Liver (tissue), 9 donors: ENCODE data around the gene NEU4. TPM values are rescaled to one million over a fixed set of nuclear protein-coding genes. Genes with fewer than 3 reads are reported as not detected.

Experiments used
- DNase-seq: peaks from one replicate; pipeline ENCODE4 v3.0.0-alpha.2; 2017; ENCODE audit warnings: low spot score
- H3K27ac ChIP-seq, 2 donors: one replicate each; pipeline ENCODE4 v1.7.0; 2013; ENCODE audit warnings: inconsistent platforms in 2 of 2, low read length in 2 of 2, control low read depth in 1 of 2, low read depth in 1 of 2, mild to moderate bottlenecking in 1 of 2
- H3K27me3 ChIP-seq, 4 donors: one replicate each; pipeline versions ENCODE4 v1.6.1 to v1.7.0; 2013; ENCODE audit warnings: low read length in 3 of 4, inconsistent platforms in 1 of 4, mild to moderate bottlenecking in 1 of 4, moderate library complexity in 1 of 4; ENCODE audit not compliant: control insufficient read depth in 4 of 4, insufficient read depth in 4 of 4
- H3K36me3 ChIP-seq, 4 donors: one replicate each; pipeline versions ENCODE4 v1.6.1 to v1.7.0; 2013; ENCODE audit warnings: low read length in 3 of 4, mild to moderate bottlenecking in 3 of 4, low read depth in 1 of 4, moderate library complexity in 1 of 4; ENCODE audit not compliant: control insufficient read depth in 4 of 4, insufficient read depth in 3 of 4
- H3K4me1 ChIP-seq, 4 donors: one replicate each; pipeline versions ENCODE4 v1.6.1 to v1.7.0; 2013; ENCODE audit warnings: low read length in 3 of 4, mild to moderate bottlenecking in 3 of 4, moderate library complexity in 1 of 4; ENCODE audit not compliant: control insufficient read depth in 4 of 4, insufficient read depth in 4 of 4
- H3K4me3 ChIP-seq, 3 donors: one replicate each; pipeline versions ENCODE4 v1.6.1 to v1.7.0; 2013; ENCODE audit warnings: low read length in 3 of 3, control low read depth in 1 of 3, low read depth in 1 of 3, mild to moderate bottlenecking in 1 of 3
- H3K9ac ChIP-seq, 2 donors: one replicate each; pipeline ENCODE4 v1.7.0; 2013; ENCODE audit warnings: low read length in 2 of 2, mild to moderate bottlenecking in 2 of 2, moderate library complexity in 2 of 2, control low read depth in 1 of 2, low read depth in 1 of 2
- H3K9me3 ChIP-seq, 4 donors: one replicate each; pipeline versions ENCODE4 v1.6.1 to v1.7.0; 2013; ENCODE audit warnings: low read length in 3 of 4; ENCODE audit not compliant: control insufficient read depth in 4 of 4
- EGR1 ChIP-seq, 2 donors: IDR thresholded peaks; 2 replicates each; pipeline ENCODE4 v1.6.1; 2016 to 2018; ENCODE audit warnings: antibody characterized with exemption in 2 of 2, low read depth in 2 of 2
- FOXA1 ChIP-seq: IDR thresholded peaks from 2 replicates; pipeline ENCODE4 v1.6.1; 2016; ENCODE audit warnings: antibody characterized with exemption
- FOXA2 ChIP-seq: IDR thresholded peaks from 2 replicates; pipeline ENCODE4 v1.6.1; 2016; ENCODE audit warnings: antibody characterized with exemption
- HNF4A ChIP-seq, 2 donors: conservative IDR thresholded peaks; 2 replicates each; pipeline ENCODE4 v1.6.1; 2016; ENCODE audit warnings: antibody characterized with exemption in 2 of 2, mild to moderate bottlenecking in 2 of 2
- HNF4G ChIP-seq: IDR thresholded peaks from 2 replicates; pipeline ENCODE4 v1.6.1; 2016; ENCODE audit warnings: antibody characterized with exemption
- JUND ChIP-seq, 2 donors: IDR thresholded peaks; 2 replicates each; pipeline ENCODE4 v1.6.1; 2016; ENCODE audit warnings: antibody characterized with exemption in 2 of 2
- MAX ChIP-seq: IDR thresholded peaks from 2 replicates; pipeline ENCODE4 v1.6.1; 2016; ENCODE audit warnings: antibody characterized with exemption
- RAD21 ChIP-seq, 2 donors: IDR thresholded peaks; 2 replicates each; pipeline ENCODE4 v1.6.1; 2016; ENCODE audit warnings: antibody characterized with exemption in 2 of 2, mild to moderate bottlenecking in 2 of 2
- REST ChIP-seq: IDR thresholded peaks from 2 replicates; pipeline ENCODE4 v1.6.1; 2016; ENCODE audit warnings: antibody characterized with exemption, mild to moderate bottlenecking
- RXRA ChIP-seq, 2 donors: IDR thresholded peaks; 2 replicates each; pipeline ENCODE4 v1.6.1; 2017 to 2018; ENCODE audit warnings: antibody characterized with exemption in 2 of 2, mild to moderate bottlenecking in 1 of 2
- SP1 ChIP-seq: IDR thresholded peaks from 2 replicates; pipeline ENCODE4 v1.6.1; 2018; ENCODE audit warnings: antibody characterized with exemption, mild to moderate bottlenecking
- TAF1 ChIP-seq: conservative IDR thresholded peaks from 2 replicates; pipeline ENCODE4 v1.6.1; 2016; ENCODE audit warnings: antibody characterized with exemption, mild to moderate bottlenecking
- YY1 ChIP-seq: IDR thresholded peaks from 2 replicates; pipeline ENCODE4 v1.6.1; 2016; ENCODE audit warnings: antibody characterized with exemption, mild to moderate bottlenecking
- WGBS: extraction: QIAGEN DNeasy Blood & Tissue Kit; methylation state at CpG from one replicate; pipeline ENCODE4 v1.1.7; 2013; 5-methylcytosine and 5-hydroxymethylcytosine counted together
- polyA plus RNA-seq, 2 donors: library from polyadenylated mRNA; stranded (reverse) in 1 of 2; unstranded in 1 of 2; fragments of 200-250 nt in 1 of 2; fragments of >200 nt in 1 of 2; fragmentation: Nextera tagmentation in 1 of 2; extraction: Ambion mirVana in 1 of 2; gene quantifications; one replicate each; pipeline versions ENCODE4 v1.2.1 to v1.2.3, GENCODE V29; 2013 to 2015
- total RNA-seq, 2 donors: library from RNA; depleted of rRNA; stranded (reverse); fragments of >200 nt; gene quantifications; one replicate each; pipeline ENCODE4 v1.2.3, GENCODE V29; 2014
- TF ChIP-seq, protein P1 (sequence below): IDR thresholded peaks from 2 replicates; pipeline ENCODE4 v1.6.1; 2016; ENCODE audit warnings: antibody characterized with exemption
- TF ChIP-seq, protein P2 (sequence below): fragments of 150-350 bp; IDR thresholded peaks from 2 replicates; pipeline ENCODE4 v1.5.1; 2017; ENCODE audit warnings: improper control_type of control experiment, low read depth, low read length; ENCODE audit not compliant: missing input control
- TF ChIP-seq, protein P3 (sequence below): IDR thresholded peaks from 2 replicates; pipeline ENCODE4 v1.6.1; 2016; ENCODE audit warnings: antibody characterized with exemption
- donor health status: healthy.
- donor health status: healthy.
- donor health status: healthy.
- donor health status: healthy.
- donor health status: healthy.

Gene NEU4
- total and polyA plus RNA-seq, 4 donors = 5.4 to 58.4 (median 35.1) TPM

DNA sequence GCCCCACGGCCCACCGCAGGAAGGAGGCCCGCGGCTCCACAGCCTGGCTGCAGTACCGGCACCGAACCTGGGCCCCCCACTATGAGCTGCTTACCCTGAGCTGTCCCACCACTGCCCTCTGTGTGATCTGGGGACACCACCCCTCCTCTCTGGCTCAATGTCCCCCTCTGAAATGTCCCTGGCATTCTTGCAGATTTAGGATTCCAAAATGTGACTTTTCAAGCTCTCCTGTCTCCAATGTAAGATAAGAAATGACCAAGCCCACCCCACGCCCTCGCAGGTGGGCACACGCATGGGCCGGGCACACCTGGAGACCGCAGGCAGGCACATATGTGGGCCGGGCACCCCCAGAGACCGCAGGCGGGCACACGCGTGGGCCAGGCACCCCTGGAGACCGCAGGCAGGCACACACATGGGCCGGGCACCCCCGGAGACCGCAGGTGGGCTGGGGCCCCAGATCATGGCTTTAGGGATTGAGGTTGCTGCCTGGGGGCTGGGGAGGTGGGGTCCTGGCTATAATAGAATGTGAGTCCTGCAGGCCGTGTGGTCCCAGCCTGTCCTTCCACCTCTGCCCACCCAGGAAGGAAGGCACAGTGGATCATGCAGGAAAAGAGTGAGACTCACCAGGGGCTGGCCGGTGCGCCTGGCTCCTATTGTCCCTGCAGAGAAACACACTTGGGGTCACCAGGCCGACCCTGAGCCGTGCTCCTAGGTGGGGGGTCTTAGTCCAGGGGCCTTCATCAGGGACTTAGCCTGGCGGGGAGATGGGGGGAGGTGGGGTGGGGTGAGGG lies 42.5 kb downstream of the NEU4 start:
- no peak for DNase-seq
- TF ChIP-seq YY1 (no peak), HNF4A (conservative IDR thresholded peaks at IDR 0.05) (no peak), MAX (no peak), FOXA1 (no peak), JUND (IDR thresholded peaks at IDR 0.05) (no peak), EGR1 (IDR thresholded peaks at IDR 0.05; ENCODE audit: low read depth in 2 of 2) (no peak), REST (no peak), FOXA2 (no peak), RAD21 (IDR thresholded peaks at IDR 0.05) (no peak), RXRA (IDR thresholded peaks at IDR 0.05) (no peak), TAF1 (no peak), SP1 (no peak), HNF4G (no peak)
- TF ChIP-seq, protein P1, sequence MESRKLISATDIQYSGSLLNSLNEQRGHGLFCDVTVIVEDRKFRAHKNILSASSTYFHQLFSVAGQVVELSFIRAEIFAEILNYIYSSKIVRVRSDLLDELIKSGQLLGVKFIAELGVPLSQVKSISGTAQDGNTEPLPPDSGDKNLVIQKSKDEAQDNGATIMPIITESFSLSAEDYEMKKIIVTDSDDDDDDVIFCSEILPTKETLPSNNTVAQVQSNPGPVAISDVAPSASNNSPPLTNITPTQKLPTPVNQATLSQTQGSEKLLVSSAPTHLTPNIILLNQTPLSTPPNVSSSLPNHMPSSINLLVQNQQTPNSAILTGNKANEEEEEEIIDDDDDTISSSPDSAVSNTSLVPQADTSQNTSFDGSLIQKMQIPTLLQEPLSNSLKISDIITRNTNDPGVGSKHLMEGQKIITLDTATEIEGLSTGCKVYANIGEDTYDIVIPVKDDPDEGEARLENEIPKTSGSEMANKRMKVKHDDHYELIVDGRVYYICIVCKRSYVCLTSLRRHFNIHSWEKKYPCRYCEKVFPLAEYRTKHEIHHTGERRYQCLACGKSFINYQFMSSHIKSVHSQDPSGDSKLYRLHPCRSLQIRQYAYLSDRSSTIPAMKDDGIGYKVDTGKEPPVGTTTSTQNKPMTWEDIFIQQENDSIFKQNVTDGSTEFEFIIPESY = no peak
- TF ChIP-seq, protein P2, sequence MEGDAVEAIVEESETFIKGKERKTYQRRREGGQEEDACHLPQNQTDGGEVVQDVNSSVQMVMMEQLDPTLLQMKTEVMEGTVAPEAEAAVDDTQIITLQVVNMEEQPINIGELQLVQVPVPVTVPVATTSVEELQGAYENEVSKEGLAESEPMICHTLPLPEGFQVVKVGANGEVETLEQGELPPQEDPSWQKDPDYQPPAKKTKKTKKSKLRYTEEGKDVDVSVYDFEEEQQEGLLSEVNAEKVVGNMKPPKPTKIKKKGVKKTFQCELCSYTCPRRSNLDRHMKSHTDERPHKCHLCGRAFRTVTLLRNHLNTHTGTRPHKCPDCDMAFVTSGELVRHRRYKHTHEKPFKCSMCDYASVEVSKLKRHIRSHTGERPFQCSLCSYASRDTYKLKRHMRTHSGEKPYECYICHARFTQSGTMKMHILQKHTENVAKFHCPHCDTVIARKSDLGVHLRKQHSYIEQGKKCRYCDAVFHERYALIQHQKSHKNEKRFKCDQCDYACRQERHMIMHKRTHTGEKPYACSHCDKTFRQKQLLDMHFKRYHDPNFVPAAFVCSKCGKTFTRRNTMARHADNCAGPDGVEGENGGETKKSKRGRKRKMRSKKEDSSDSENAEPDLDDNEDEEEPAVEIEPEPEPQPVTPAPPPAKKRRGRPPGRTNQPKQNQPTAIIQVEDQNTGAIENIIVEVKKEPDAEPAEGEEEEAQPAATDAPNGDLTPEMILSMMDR = no peak
- TF ChIP-seq, protein P3, sequence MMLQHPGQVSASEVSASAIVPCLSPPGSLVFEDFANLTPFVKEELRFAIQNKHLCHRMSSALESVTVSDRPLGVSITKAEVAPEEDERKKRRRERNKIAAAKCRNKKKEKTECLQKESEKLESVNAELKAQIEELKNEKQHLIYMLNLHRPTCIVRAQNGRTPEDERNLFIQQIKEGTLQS = no peak
- H3K4me3 ChIP-seq = no peak overlapping the region
- no peak overlapping the region for H3K9ac ChIP-seq
- 91% methylated on average over 26 of the region's 26 CpGs for WGBS
- no peak overlapping the region for H3K27ac ChIP-seq
- H3K4me1 ChIP-seq = peaks cover 0 to 4% (median 0%) of the 10 kb centered on the region in 4 donors
- no peaks in the 10 kb centered on the region for H3K36me3 ChIP-seq
- H3K27me3 ChIP-seq = no peaks in the 10 kb centered on the region
- no peaks in the 10 kb centered on the region for H3K9me3 ChIP-seq
